ENCODE results near the gene ARL17A. TPM values are rescaled to one million over a fixed set of nuclear protein-coding genes. Genes with fewer than 3 reads are reported as not detected.
"Not testable (repeated sequence)": the region's sequence is repeated elsewhere in the genome, so short reads cannot be mapped to it uniquely, and the experiment has no call there.

The ARL17A gene
- total RNA-seq, 4 donors from 2014 or later, result 5.5 to 20.3 (median 8.7) TPM

GRCh38 chr17:46591332-46591731 is 11.8 kb upstream of the ARL17A start:
- H3K36me3 ChIP-seq; H3K4me3 ChIP-seq; DNase-seq (ENCODE audit: extremely low spot score); H3K27me3 ChIP-seq; H3K27ac ChIP-seq (replicated peaks in 1 of 4); intact Hi-C loops (cut with DNase I); H3K4me1 ChIP-seq; H3K9me3 ChIP-seq: not testable (repeated sequence)
- no CpG with 5 or more reads among the region's 7 CpGs for WGBS

DNA sequence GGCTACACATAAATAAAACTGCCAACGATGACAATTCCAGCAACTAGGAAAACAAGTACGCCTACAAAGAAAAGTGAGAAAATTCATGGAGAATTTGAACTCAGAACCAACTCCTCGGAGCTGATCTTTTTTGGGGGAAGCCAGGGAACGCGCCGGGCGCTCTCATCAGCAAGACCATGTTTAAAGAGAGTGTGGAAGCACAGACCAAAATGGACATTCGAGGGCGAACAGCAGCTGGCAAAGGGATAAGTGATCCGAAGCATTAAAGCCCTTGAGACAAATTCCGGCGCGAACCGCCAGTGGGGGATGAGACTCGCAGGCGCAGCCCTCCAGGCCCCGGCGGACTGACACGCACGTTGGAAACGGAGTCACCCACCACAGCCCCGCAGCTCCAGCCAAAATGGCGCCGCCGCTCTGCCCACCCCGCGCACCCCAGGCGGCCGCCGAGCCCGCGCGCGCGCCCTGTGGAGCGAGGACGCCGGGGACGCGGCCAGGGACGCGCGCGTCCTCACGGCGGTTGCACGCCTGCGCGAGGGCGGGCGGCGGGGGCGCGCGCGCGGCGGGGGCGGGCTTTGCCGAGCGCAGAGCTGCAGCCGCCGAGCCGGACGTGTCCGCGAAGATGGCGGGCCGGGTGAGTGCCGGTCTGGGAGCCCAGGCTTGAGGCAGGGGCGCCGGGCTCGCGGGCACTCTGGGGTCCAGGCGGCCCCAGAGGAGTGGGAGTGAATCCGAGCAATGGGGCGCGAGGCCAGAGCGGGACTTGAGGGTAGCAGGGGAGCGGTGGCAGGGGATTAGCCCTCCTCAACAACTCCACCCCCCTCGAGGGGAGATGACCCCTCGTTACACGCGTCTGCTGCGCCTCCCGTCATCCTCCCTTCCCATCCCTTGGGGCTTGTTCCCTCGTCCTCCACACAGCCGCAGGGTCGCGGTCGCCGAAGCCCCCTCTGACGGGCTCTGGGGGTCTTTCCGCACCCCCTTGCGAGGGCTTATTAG is 11.0 kb upstream of the ARL17A start, which contains the start of gene NSF:
Gene NSF (plus strand): TSS at position 513 of the 990 bp plus-strand sequence. CDS start 107 bp downstream, at position 620.
- DNase-seq (ENCODE audit: extremely low spot score); intact Hi-C loops (cut with DNase I); H3K27me3 ChIP-seq; H3K4me1 ChIP-seq; H3K27ac ChIP-seq (replicated peaks in 1 of 4); H3K4me3 ChIP-seq; H3K9me3 ChIP-seq; H3K36me3 ChIP-seq: not testable (repeated sequence)
- no CpG with 5 or more reads among the region's 95 CpGs for WGBS

GRCh38 chr17:46585444-46585843 is 6.0 kb upstream of the ARL17A start:
- H3K9me3 ChIP-seq; H3K4me1 ChIP-seq; intact Hi-C loops (cut with DNase I); H3K27me3 ChIP-seq; H3K36me3 ChIP-seq; H3K4me3 ChIP-seq; H3K27ac ChIP-seq (replicated peaks in 1 of 4); DNase-seq (ENCODE audit: extremely low spot score): not testable (repeated sequence)
- WGBS, result no CpG with 5 or more reads among the region's 3 CpGs

DNA sequence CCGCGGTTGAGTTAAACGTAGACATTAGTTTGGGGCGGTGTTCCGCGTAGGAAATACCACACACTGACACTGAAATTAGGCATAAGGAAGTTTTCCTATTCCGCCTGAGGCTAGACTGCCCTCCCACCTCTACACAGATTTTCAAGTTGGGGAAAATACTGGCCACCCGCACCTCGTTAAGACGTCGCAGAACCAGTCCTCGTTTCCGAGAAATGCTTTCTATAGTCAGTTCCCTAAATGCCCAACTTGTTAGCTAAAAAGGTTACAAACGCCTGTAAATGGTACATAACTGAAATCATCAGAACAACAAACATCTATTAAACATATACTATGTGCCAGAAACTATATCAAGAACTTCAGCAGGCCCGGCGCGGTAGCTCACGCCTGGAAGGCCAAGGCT is 591 bp upstream of the ARL17A start:
- peak overlapping the region; percentile 25 to 50 (median 36) for H3K4me3 ChIP-seq
- WGBS, result no CpG with 5 or more reads among the region's 18 CpGs
- H3K27me3 ChIP-seq; DNase-seq (ENCODE audit: extremely low spot score); H3K4me1 ChIP-seq; H3K36me3 ChIP-seq; H3K9me3 ChIP-seq; intact Hi-C loops (cut with DNase I): not testable (repeated sequence)
- peak overlapping the region; percentile 38 to 76 (median 74) for H3K27ac ChIP-seq (replicated peaks in 1 of 4)

DNA sequence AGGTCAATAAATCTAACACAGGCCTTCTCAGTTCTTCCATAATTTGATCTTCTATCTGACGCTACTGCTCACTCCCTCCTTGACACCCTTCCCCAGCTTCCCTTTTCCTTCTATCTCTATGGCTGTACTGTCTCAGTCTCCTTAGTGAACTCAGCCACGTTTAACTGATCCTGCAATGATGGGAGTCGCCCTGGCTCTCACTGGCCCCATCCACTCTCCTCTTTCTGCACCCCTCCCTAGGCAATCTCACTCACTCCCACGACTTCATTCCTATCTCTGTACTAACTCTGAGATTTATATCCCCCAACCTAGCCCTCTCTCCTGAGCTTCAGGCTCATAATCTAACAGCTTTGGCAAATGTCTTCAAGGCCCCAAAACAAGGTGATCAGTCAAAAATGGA is 7.7 kb downstream of the ARL17A start:
- H3K27me3 ChIP-seq; H3K9me3 ChIP-seq; H3K4me1 ChIP-seq; H3K4me3 ChIP-seq; intact Hi-C loops (cut with DNase I); H3K36me3 ChIP-seq; DNase-seq (ENCODE audit: extremely low spot score); H3K27ac ChIP-seq (replicated peaks in 1 of 4): not testable (repeated sequence)
- no CpG with 5 or more reads among the region's 4 CpGs for WGBS

- DNase-seq (ENCODE audit: extremely low spot score); H3K27ac ChIP-seq (replicated peaks in 1 of 4); H3K9me3 ChIP-seq; H3K36me3 ChIP-seq; H3K27me3 ChIP-seq; H3K4me1 ChIP-seq; H3K4me3 ChIP-seq; intact Hi-C loops (cut with DNase I): not testable (repeated sequence)
- no CpG with 5 or more reads among the region's 1 CpG for WGBS
These were observed 12.5 kb downstream of the ARL17A start for GRCh38 chr17:46566980-46567379.

DNA sequence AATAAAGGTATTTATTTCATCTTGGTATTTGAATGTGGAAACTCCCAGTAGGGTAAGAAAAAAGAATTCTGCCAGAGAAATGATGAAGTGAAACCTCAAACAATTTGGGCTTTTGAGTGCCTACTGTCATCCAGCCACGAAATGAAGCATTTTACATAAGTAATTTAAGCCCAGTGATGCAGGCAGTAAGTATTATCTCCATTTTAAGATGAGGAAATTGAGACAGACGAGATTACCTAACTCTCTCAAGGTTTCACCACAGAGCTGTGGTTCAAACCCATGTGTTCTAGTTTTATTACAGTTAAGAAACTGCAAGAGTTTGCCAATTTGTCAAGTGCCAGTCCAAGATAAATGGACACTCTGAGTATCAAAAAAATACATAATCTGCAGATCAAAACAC is 13.2 kb downstream of the ARL17A start:
- H3K4me3 ChIP-seq; DNase-seq (ENCODE audit: extremely low spot score); H3K27ac ChIP-seq (replicated peaks in 1 of 4); H3K4me1 ChIP-seq; H3K36me3 ChIP-seq; intact Hi-C loops (cut with DNase I); H3K27me3 ChIP-seq; H3K9me3 ChIP-seq: not testable (repeated sequence)
- WGBS, result no CpG with 5 or more reads among the region's 2 CpGs

DNA sequence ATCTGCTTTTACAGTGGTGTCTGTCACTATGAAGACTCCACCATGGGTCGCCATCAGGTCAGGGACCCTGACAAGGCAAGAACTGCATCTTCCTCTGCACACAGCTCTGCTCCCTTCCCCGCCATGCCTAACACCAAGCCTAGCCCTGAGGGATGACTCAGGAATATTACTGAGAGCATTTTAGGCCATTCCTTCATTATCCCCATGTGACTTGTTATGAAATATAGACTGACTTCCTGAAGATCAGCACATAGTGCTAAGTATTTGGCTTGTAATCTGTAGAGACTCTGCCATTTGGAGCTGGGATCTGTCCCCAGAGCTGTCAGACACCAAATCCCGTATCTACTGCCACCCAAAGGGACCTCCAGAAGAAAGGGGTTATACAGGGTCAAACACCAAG is 19.4 kb downstream of the ARL17A start:
- H3K4me3 ChIP-seq; H3K9me3 ChIP-seq; intact Hi-C loops (cut with DNase I); H3K27ac ChIP-seq (replicated peaks in 1 of 4); DNase-seq (ENCODE audit: extremely low spot score); H3K4me1 ChIP-seq; H3K27me3 ChIP-seq; H3K36me3 ChIP-seq: not testable (repeated sequence)
- WGBS, result no CpG with 5 or more reads among the region's 3 CpGs

GRCh38 chr17:46559155-46559554 is 20.3 kb downstream of the ARL17A start:
- DNase-seq (ENCODE audit: extremely low spot score); H3K4me1 ChIP-seq; H3K9me3 ChIP-seq; H3K4me3 ChIP-seq; H3K27ac ChIP-seq (replicated peaks in 1 of 4); H3K27me3 ChIP-seq; intact Hi-C loops (cut with DNase I); H3K36me3 ChIP-seq: not testable (repeated sequence)
- no CpG with 5 or more reads among the region's 20 CpGs for WGBS

DNA sequence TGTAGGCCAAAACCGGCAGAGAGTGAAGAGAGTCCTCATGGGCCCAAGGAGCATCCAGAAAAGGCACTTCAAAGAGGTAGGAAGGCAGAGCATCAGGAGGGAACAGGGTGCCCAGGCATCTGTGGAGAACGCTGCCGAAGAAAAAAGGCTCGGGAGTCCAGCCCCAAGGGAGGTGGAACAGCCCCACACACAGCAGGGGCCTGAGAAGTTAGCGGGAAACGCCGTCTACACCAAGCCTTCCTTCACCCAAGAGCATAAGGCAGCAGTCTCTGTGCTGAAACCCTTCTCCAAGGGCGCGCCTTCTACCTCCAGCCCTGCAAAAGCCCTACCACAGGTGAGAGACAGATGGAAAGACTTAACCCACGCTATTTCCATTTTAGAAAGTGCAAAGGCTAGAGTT is 30.9 kb downstream of the ARL17A start:
- H3K27ac ChIP-seq (replicated peaks in 1 of 4); H3K4me3 ChIP-seq; H3K9me3 ChIP-seq; intact Hi-C loops (cut with DNase I); DNase-seq (ENCODE audit: extremely low spot score); H3K36me3 ChIP-seq; H3K4me1 ChIP-seq; H3K27me3 ChIP-seq: not testable (repeated sequence)
- 91% methylated on average over 9 of the region's 10 CpGs for WGBS

DNA sequence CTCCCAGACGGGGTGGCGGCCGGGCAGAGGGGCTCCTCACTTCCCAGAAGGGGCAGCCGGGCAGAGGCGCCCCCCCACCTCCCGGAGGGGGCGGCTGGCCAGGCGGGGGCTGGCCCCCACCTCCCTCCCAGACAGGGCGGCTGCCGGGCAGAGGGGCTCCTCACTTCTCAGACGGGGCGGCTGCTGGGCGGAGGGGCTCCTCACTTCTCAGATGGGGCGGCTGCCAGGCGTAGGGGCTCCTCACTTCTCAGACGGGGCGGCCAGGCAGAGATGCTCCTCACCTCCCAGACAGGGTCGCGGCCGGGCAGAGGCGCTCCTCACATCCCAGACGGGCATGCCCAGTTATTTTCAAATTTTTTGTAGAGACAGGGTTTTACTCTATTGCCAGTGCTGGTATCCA is 44.8 kb downstream of the ARL17A start:
- intact Hi-C loops (cut with DNase I); H3K9me3 ChIP-seq; H3K36me3 ChIP-seq; H3K27ac ChIP-seq (replicated peaks in 1 of 4); H3K4me3 ChIP-seq; H3K4me1 ChIP-seq; H3K27me3 ChIP-seq: not testable (repeated sequence)
- whole genome bisulfite sequencing, result no CpG with 5 or more reads among the region's 22 CpGs
- peak; percentile 4 for DNase-seq (ENCODE audit: extremely low spot score)

GRCh38 chr17:46512168-46512567 is 67.3 kb downstream of the ARL17A start, which contains the start of gene LRRC37A2:
Gene LRRC37A2 (plus strand): TSS chr17:46512468. CDS start chr17:46512713, 245 bp downstream.
- H3K36me3 ChIP-seq; H3K4me3 ChIP-seq; DNase-seq (ENCODE audit: extremely low spot score); H3K27ac ChIP-seq (replicated peaks in 1 of 4); H3K4me1 ChIP-seq; H3K27me3 ChIP-seq; intact Hi-C loops (cut with DNase I); H3K9me3 ChIP-seq: not testable (repeated sequence)
- WGBS, result no CpG with 5 or more reads among the region's 11 CpGs

GRCh38 chr17:46505896-46506295 is 73.6 kb downstream of the ARL17A start:
- intact Hi-C loops (cut with DNase I); H3K9me3 ChIP-seq; DNase-seq (ENCODE audit: extremely low spot score); H3K36me3 ChIP-seq; H3K4me3 ChIP-seq; H3K27me3 ChIP-seq; H3K4me1 ChIP-seq; H3K27ac ChIP-seq (replicated peaks in 1 of 4): not testable (repeated sequence)
- WGBS, result 100% methylated on average over 5 of the region's 7 CpGs

All from esophagus muscularis mucosa (tissue), 4 donors.